Peyer's patch (tissue), 4 donors: ENCODE data around the gene KBTBD3. TPM values are rescaled to one million over a fixed set of nuclear protein-coding genes. Genes with fewer than 3 reads are reported as not detected.

Source experiments
- DNase-seq, 3 donors: peaks; one replicate each; pipeline ENCODE4 v3.0.0-alpha.2; 2017 to 2019
- H3K27ac ChIP-seq, 4 donors: fragments of 200-600 bp; sonication (generic); one replicate each; pipeline ENCODE4 v1.5.1; 2016 to 2019
- H3K27me3 ChIP-seq, 2 donors: fragments of 200-600 bp; sonication (generic); one replicate each; pipeline ENCODE4 v1.5.1; 2019
- H3K36me3 ChIP-seq, 3 donors: fragments of 200-600 bp; sonication (generic); one replicate each; pipeline ENCODE4 v1.5.1; 2016 to 2019
- H3K4me1 ChIP-seq, 4 donors: fragments of 200-600 bp; sonication (generic); one replicate each; pipeline ENCODE4 v1.5.1; 2016 to 2019
- H3K4me3 ChIP-seq, 4 donors: fragments of 200-600 bp; sonication (generic); 1 replicate in 3 of 4; 2 replicates in 1 of 4; pipeline ENCODE4 v1.5.1; 2016 to 2019; ENCODE audit warnings: mild to moderate bottlenecking in 1 of 4
- H3K9me3 ChIP-seq, 4 donors: fragments of 200-600 bp; sonication (generic); one replicate each; pipeline ENCODE4 v1.5.1; 2016 to 2019; ENCODE audit warnings: mild to moderate bottlenecking in 1 of 4
- CTCF ChIP-seq, 6 experiments: fragments of 450-650 bp in 4 of 6; fragments of 200-600 bp in 2 of 6; sonication (generic) in 1 of 6; IDR thresholded peaks; one replicate each; pipeline ENCODE4 v1.5.1; 2017 to 2019; ENCODE audit warnings: antibody characterized with exemption in 6 of 6, mild to moderate bottlenecking in 3 of 6, moderate library complexity in 1 of 6
- POLR2A ChIP-seq, 2 donors: fragments of 450-650 bp; IDR thresholded peaks; one replicate each; pipeline ENCODE4 v1.5.1; 2017; ENCODE audit warnings: antibody characterized with exemption in 2 of 2, mild to moderate bottlenecking in 2 of 2, moderate library complexity in 2 of 2
- total RNA-seq, 4 donors: library from RNA; depleted of rRNA; stranded (reverse); fragments of >200 nt; gene quantifications; one replicate each; pipeline ENCODE4 v1.1.0, GENCODE V29; 2016

Gene KBTBD3
- total RNA-seq, 4 donors from 2014 or later: 1.7 to 15.4 (median 11.9) TPM

GRCh38 chr11:106072804-106073203, 4.3 kb downstream of the KBTBD3 start:
- Histone ChIP-seq H3K36me3 (no peaks in the 10 kb centered on the region), H3K27me3 (no peaks in the 10 kb centered on the region), H3K27ac (no peak overlapping the region), H3K4me3 (no peak overlapping the region), H3K4me1 (peaks cover 0 to 9% (median 3%) of the 10 kb centered on the region in 4 donors), H3K9me3 (no peaks in the 10 kb centered on the region)
- TF ChIP-seq POLR2A (IDR thresholded peaks at IDR 0.05) (no peak), CTCF (IDR thresholded peaks at IDR 0.05) (no peak)
- no peak for DNase-seq

- peaks cover 0 to 2% (median 0%) of the 10 kb centered on the region in 4 donors for H3K4me1 ChIP-seq
- no peak overlapping the region for H3K27ac ChIP-seq
- no peaks in the 10 kb centered on the region for H3K27me3 ChIP-seq
- no peak for DNase-seq
- no peaks in the 10 kb centered on the region for H3K36me3 ChIP-seq
- no peaks in the 10 kb centered on the region for H3K9me3 ChIP-seq
- TF ChIP-seq POLR2A (IDR thresholded peaks at IDR 0.05) (no peak), CTCF (IDR thresholded peaks at IDR 0.05) (no peak)
- H3K4me3 ChIP-seq: no peak overlapping the region
These were observed 6.5 kb downstream of the KBTBD3 start for GRCh38 chr11:106070606-106071005.

- Histone ChIP-seq H3K27ac (no peak overlapping the region), H3K9me3 (no peaks in the 10 kb centered on the region), H3K4me1 (no peaks in the 10 kb centered on the region), H3K36me3 (peaks cover 0 to 4% (median 0%) of the 10 kb centered on the region in 3 donors), H3K27me3 (no peaks in the 10 kb centered on the region), H3K4me3 (no peak overlapping the region)
- TF ChIP-seq POLR2A (IDR thresholded peaks at IDR 0.05) (no peak), CTCF (IDR thresholded peaks at IDR 0.05) (no peak)
- DNase-seq: no peak
These were observed 14.1 kb downstream of the KBTBD3 start for GRCh38 chr11:106063009-106063408.

- TF ChIP-seq CTCF (IDR thresholded peaks at IDR 0.05) (no peak), POLR2A (IDR thresholded peaks at IDR 0.05) (no peak)
- H3K27me3 ChIP-seq: no peaks in the 10 kb centered on the region
- no peak overlapping the region for H3K4me3 ChIP-seq
- H3K9me3 ChIP-seq: no peaks in the 10 kb centered on the region
- no peak for DNase-seq
- H3K36me3 ChIP-seq: peaks cover 0 to 8% (median 0%) of the 10 kb centered on the region in 3 donors
- H3K4me1 ChIP-seq: no peaks in the 10 kb centered on the region
- H3K27ac ChIP-seq: no peak overlapping the region
These were observed 14.9 kb downstream of the KBTBD3 start for GRCh38 chr11:106061954-106062949.

- Histone ChIP-seq H3K4me1 (no peaks in the 10 kb centered on the region), H3K9me3 (no peaks in the 10 kb centered on the region), H3K27ac (no peak overlapping the region), H3K27me3 (no peaks in the 10 kb centered on the region), H3K36me3 (peaks cover 0 to 8% (median 0%) of the 10 kb centered on the region in 3 donors), H3K4me3 (no peak overlapping the region)
- TF ChIP-seq POLR2A (IDR thresholded peaks at IDR 0.05): no peak
- TF ChIP-seq CTCF (IDR thresholded peaks at IDR 0.05): no peak
- no peak for DNase-seq
These were observed 15.8 kb downstream of the KBTBD3 start for GRCh38 chr11:106061249-106061784.
